ENCODE data around the gene UFSP2.

The UFSP2 gene

GRCh38 chr4:185429660-185430059 lies 3.9 kb upstream of the UFSP2 start:
- H3K27me3 ChIP-seq (ENCODE audit: control insufficient read depth, insufficient read depth, low read length): no peaks in the 10 kb centered on the region
- no peaks in the 10 kb centered on the region for H3K36me3 ChIP-seq (ENCODE audit: control insufficient read depth, insufficient read depth, low read length)
- no peak overlapping the region for H3K4me3 ChIP-seq (ENCODE audit: low read length)
- no peak overlapping the region for H3K27ac ChIP-seq (ENCODE audit: low read length)
- no CpG with 5 or more reads among the region's 5 CpGs for WGBS (ENCODE audit: insufficient coverage, insufficient read length)
- H3K9me3 ChIP-seq (ENCODE audit: control insufficient read depth, insufficient read depth, low read length): no peaks in the 10 kb centered on the region
- no peak for DNase-seq (ENCODE audit: low read depth, low spot score)
- H3K4me1 ChIP-seq (ENCODE audit: control insufficient read depth, insufficient read depth, low read length): no peaks in the 10 kb centered on the region

- WGBS (ENCODE audit: insufficient coverage, insufficient read length): 100% methylated on average over 1 of the region's 22 CpGs
- DNase-seq (ENCODE audit: low read depth, low spot score): no peak
- Histone ChIP-seq H3K36me3 (ENCODE audit: control insufficient read depth, insufficient read depth, low read length) (no peaks in the 10 kb centered on the region), H3K27me3 (ENCODE audit: control insufficient read depth, insufficient read depth, low read length) (no peaks in the 10 kb centered on the region), H3K27ac (ENCODE audit: low read length) (no peak overlapping the region), H3K4me3 (ENCODE audit: low read length) (no peak overlapping the region), H3K4me1 (ENCODE audit: control insufficient read depth, insufficient read depth, low read length) (no peaks in the 10 kb centered on the region), H3K9me3 (ENCODE audit: control insufficient read depth, insufficient read depth, low read length) (no peaks in the 10 kb centered on the region)
Measured at GRCh38 chr4:185426960-185427688, 1.4 kb upstream of the UFSP2 start.

DNA sequence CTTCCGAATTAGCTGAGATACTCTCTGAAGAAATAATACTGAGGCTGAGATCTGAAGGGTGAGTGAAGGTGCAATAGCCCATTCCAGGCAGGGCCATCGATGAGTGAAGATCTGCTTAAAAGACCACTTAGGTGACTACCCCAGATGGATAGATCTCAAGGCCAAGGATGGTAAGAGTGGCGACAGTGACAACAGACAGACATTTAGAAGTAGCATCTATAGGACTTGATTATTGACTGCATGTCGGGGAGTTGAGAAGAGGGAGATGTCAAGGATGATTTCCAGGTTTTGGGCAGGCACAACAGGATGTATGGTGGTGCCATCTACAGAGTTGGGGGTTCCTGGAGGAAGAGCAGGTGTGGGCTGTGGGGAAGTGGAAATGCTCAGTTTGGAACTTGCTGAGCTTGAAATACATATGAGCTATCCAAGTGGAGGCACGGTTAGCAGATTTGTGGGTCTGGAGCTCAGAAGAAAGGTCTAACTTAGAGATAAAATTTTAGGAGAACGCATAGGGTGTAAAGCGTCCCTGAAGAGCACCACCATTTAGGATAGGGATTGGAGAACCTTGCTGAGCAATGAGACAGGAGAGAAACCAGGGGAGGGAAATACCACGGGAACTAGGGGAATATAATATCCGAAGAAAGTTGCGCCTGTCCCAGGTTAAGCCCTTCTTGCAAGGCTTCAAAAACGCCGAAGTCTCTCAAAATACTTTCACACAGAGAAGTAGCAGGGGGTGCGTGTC lies 688 bp downstream of the UFSP2 start:
- peak overlapping the region; percentile 82; the same call in 1 of the 2 replicates for H3K4me3 ChIP-seq (ENCODE audit: low read length)
- H3K27me3 ChIP-seq (ENCODE audit: control insufficient read depth, insufficient read depth, low read length): no peaks in the 10 kb centered on the region
- WGBS (ENCODE audit: insufficient coverage, insufficient read length): no CpG with 5 or more reads among the region's 13 CpGs
- no peaks in the 10 kb centered on the region for H3K4me1 ChIP-seq (ENCODE audit: control insufficient read depth, insufficient read depth, low read length)
- no peak for DNase-seq (ENCODE audit: low read depth, low spot score)
- no peaks in the 10 kb centered on the region for H3K9me3 ChIP-seq (ENCODE audit: control insufficient read depth, insufficient read depth, low read length)
- no peaks in the 10 kb centered on the region for H3K36me3 ChIP-seq (ENCODE audit: control insufficient read depth, insufficient read depth, low read length)
- H3K27ac ChIP-seq (ENCODE audit: low read length): no peak overlapping the region

GRCh38 chr4:185421366-185422124 lies 4.2 kb downstream of the UFSP2 start:
- Histone ChIP-seq H3K4me3 (ENCODE audit: low read length) (no peak overlapping the region), H3K4me1 (ENCODE audit: control insufficient read depth, insufficient read depth, low read length) (no peaks in the 10 kb centered on the region), H3K27me3 (ENCODE audit: control insufficient read depth, insufficient read depth, low read length) (no peaks in the 10 kb centered on the region), H3K9me3 (ENCODE audit: control insufficient read depth, insufficient read depth, low read length) (no peaks in the 10 kb centered on the region), H3K36me3 (ENCODE audit: control insufficient read depth, insufficient read depth, low read length) (no peaks in the 10 kb centered on the region), H3K27ac (ENCODE audit: low read length) (no peak overlapping the region)
- WGBS (ENCODE audit: insufficient coverage, insufficient read length): no CpG with 5 or more reads among the region's 2 CpGs
- DNase-seq (ENCODE audit: low read depth, low spot score): no peak

GRCh38 chr4:185416955-185417354 lies 8.8 kb downstream of the UFSP2 start:
- no peak overlapping the region for H3K4me3 ChIP-seq (ENCODE audit: low read length)
- DNase-seq (ENCODE audit: low read depth, low spot score): no peak
- no peak overlapping the region for H3K27ac ChIP-seq (ENCODE audit: low read length)
- H3K4me1 ChIP-seq (ENCODE audit: control insufficient read depth, insufficient read depth, low read length): no peaks in the 10 kb centered on the region
- H3K9me3 ChIP-seq (ENCODE audit: control insufficient read depth, insufficient read depth, low read length): no peaks in the 10 kb centered on the region
- no peaks in the 10 kb centered on the region for H3K27me3 ChIP-seq (ENCODE audit: control insufficient read depth, insufficient read depth, low read length)
- no peaks in the 10 kb centered on the region for H3K36me3 ChIP-seq (ENCODE audit: control insufficient read depth, insufficient read depth, low read length)

GRCh38 chr4:185412412-185412811 lies 13.4 kb downstream of the UFSP2 start:
- no peaks in the 10 kb centered on the region for H3K9me3 ChIP-seq (ENCODE audit: control insufficient read depth, insufficient read depth, low read length)
- H3K4me1 ChIP-seq (ENCODE audit: control insufficient read depth, insufficient read depth, low read length): no peaks in the 10 kb centered on the region
- H3K27me3 ChIP-seq (ENCODE audit: control insufficient read depth, insufficient read depth, low read length): no peaks in the 10 kb centered on the region
- no peak for DNase-seq (ENCODE audit: low read depth, low spot score)
- no peaks in the 10 kb centered on the region for H3K36me3 ChIP-seq (ENCODE audit: control insufficient read depth, insufficient read depth, low read length)
- H3K27ac ChIP-seq (ENCODE audit: low read length): no peak overlapping the region
- no peak overlapping the region for H3K4me3 ChIP-seq (ENCODE audit: low read length)
- WGBS (ENCODE audit: insufficient coverage, insufficient read length): no CpG with 5 or more reads among the region's 5 CpGs

GRCh38 chr4:185411849-185412248 lies 13.9 kb downstream of the UFSP2 start:
- no peaks in the 10 kb centered on the region for H3K9me3 ChIP-seq (ENCODE audit: control insufficient read depth, insufficient read depth, low read length)
- DNase-seq (ENCODE audit: low read depth, low spot score): no peak
- no peaks in the 10 kb centered on the region for H3K36me3 ChIP-seq (ENCODE audit: control insufficient read depth, insufficient read depth, low read length)
- H3K4me3 ChIP-seq (ENCODE audit: low read length): no peak overlapping the region
- H3K27ac ChIP-seq (ENCODE audit: low read length): no peak overlapping the region
- no peaks in the 10 kb centered on the region for H3K4me1 ChIP-seq (ENCODE audit: control insufficient read depth, insufficient read depth, low read length)
- no peaks in the 10 kb centered on the region for H3K27me3 ChIP-seq (ENCODE audit: control insufficient read depth, insufficient read depth, low read length)
- no CpG with 5 or more reads among the region's 5 CpGs for WGBS (ENCODE audit: insufficient coverage, insufficient read length)

DNA sequence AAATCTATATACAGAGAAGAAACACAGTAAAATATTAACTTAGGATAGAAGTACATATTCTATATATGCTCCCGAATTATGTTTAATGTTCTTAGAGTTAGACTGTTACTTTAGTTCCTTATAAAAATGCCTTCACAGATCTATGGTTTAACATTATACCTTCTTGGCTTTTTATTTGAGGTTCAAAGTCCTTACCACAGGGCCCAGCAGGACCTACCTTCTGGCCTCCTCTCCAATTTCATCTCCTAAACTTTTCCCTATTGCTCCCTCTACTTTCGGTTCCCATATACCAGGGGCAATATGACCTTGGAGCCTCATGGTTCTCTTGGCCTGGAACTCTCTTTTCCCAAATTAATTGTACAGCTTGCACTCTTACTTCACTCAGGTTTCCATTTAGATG lies 17.3 kb downstream of the UFSP2 start:
- DNase-seq (ENCODE audit: low read depth, low spot score): no peak
- no peaks in the 10 kb centered on the region for H3K9me3 ChIP-seq (ENCODE audit: control insufficient read depth, insufficient read depth, low read length)
- no peaks in the 10 kb centered on the region for H3K36me3 ChIP-seq (ENCODE audit: control insufficient read depth, insufficient read depth, low read length)
- H3K4me3 ChIP-seq (ENCODE audit: low read length): no peak overlapping the region
- H3K27ac ChIP-seq (ENCODE audit: low read length): no peak overlapping the region
- WGBS (ENCODE audit: insufficient coverage, insufficient read length): no CpG with 5 or more reads among the region's 2 CpGs
- H3K27me3 ChIP-seq (ENCODE audit: control insufficient read depth, insufficient read depth, low read length): no peaks in the 10 kb centered on the region
- no peaks in the 10 kb centered on the region for H3K4me1 ChIP-seq (ENCODE audit: control insufficient read depth, insufficient read depth, low read length)

DNA sequence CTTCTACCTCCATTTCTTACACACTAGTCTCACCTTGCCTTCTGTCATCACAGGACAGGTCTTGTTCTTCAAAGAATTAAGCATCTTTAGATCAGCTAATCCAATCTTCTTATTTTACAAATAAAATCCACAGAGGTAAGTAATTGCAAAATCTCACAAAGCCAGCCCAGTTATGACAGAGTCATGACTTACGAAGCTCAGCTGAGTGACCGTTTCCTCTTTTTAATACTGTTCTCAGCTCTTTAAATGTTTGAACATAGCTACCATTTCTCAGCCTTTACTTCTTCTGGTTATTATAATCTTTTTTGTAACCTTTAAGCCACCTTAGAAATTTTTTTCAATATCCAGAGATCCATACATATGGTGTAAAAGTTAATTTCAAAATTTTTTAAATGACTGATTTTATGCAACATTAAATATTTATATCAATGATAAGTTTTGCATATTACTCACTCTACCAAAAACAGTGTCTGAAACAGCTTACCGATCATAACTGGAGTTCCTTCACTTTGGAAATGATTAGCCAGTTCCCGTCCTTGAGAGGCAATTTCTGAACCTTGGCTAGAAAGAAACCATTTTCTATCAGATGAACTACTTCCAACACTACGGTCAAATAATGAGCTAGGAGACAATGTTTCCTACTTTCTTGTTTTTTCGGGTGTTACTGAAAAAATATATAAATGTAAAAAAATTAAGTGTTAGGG lies 20.3 kb downstream of the UFSP2 start:
- no peaks in the 10 kb centered on the region for H3K27me3 ChIP-seq (ENCODE audit: control insufficient read depth, insufficient read depth, low read length)
- no peaks in the 10 kb centered on the region for H3K36me3 ChIP-seq (ENCODE audit: control insufficient read depth, insufficient read depth, low read length)
- H3K27ac ChIP-seq (ENCODE audit: low read length): no peak overlapping the region
- H3K9me3 ChIP-seq (ENCODE audit: control insufficient read depth, insufficient read depth, low read length): no peaks in the 10 kb centered on the region
- no CpG with 5 or more reads among the region's 6 CpGs for WGBS (ENCODE audit: insufficient coverage, insufficient read length)
- no peak overlapping the region for H3K4me3 ChIP-seq (ENCODE audit: low read length)
- no peak for DNase-seq (ENCODE audit: low read depth, low spot score)
- no peaks in the 10 kb centered on the region for H3K4me1 ChIP-seq (ENCODE audit: control insufficient read depth, insufficient read depth, low read length)

DNA sequence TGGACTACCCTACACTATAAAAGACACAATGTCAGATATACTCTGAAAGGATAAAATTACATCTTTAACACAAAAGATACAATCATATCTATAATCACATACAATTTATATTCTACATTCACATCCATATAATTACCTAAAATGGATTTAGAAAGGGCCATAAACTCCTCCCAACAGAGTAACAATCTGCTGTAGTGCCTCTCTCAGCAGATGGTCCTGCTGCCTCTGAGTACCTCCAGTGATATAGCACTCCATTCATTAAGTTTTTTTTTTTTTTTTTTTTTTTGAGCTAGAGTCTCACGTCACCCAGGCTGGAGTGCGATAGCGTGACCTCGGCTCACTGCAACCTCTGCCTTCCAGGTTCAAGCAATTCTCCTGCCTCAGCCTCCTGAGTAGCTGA lies 21.7 kb downstream of the UFSP2 start:
- no CpG with 5 or more reads among the region's 4 CpGs for WGBS (ENCODE audit: insufficient coverage, insufficient read length)
- H3K4me3 ChIP-seq (ENCODE audit: low read length): no peak overlapping the region

More for the DNA sequence above, 21.7 kb downstream of the UFSP2 start:
- Histone ChIP-seq H3K27me3 (ENCODE audit: control insufficient read depth, insufficient read depth, low read length) (no peaks in the 10 kb centered on the region), H3K4me1 (ENCODE audit: control insufficient read depth, insufficient read depth, low read length) (no peaks in the 10 kb centered on the region), H3K36me3 (ENCODE audit: control insufficient read depth, insufficient read depth, low read length) (no peaks in the 10 kb centered on the region), H3K27ac (ENCODE audit: low read length) (no peak overlapping the region), H3K9me3 (ENCODE audit: control insufficient read depth, insufficient read depth, low read length) (no peaks in the 10 kb centered on the region)
- DNase-seq (ENCODE audit: low read depth, low spot score): no peak
